HUES6 (cell line): ENCODE results near the gene CENPS.
"Not testable (repeated sequence)": the region's sequence is repeated elsewhere in the genome, so short reads cannot be mapped to it uniquely, and the experiment has no call there.

Experiments used
- H3K27ac ChIP-seq: 2 replicates; pipeline ENCODE4 v1.7.0; 2013; ENCODE audit warnings: low read depth, mild to moderate bottlenecking, low read length, inconsistent platforms
- H3K27me3 ChIP-seq: 2 replicates; pipeline ENCODE4 v1.6.1; 2013; ENCODE audit warnings: low read length; ENCODE audit not compliant: control insufficient read depth, insufficient read depth
- H3K36me3 ChIP-seq: 2 replicates; pipeline ENCODE4 v1.6.1; 2013; ENCODE audit warnings: low read length; ENCODE audit not compliant: control insufficient read depth, insufficient read depth
- H3K4me1 ChIP-seq: 2 replicates; pipeline ENCODE4 v1.6.1; 2013; ENCODE audit warnings: low read length; ENCODE audit not compliant: control insufficient read depth, insufficient read depth
- H3K4me3 ChIP-seq: 2 replicates; pipeline ENCODE4 v1.5.1; 2013; ENCODE audit warnings: low read depth, low read length
- H3K9ac ChIP-seq: one replicate; pipeline ENCODE4 v1.6.1; 2013; ENCODE audit warnings: mild to moderate bottlenecking, low read length
- H3K9me3 ChIP-seq: 2 replicates; pipeline ENCODE4 v1.6.1; 2013; ENCODE audit warnings: low read depth, low read length; ENCODE audit not compliant: control insufficient read depth, insufficient read depth

CENPS gene

GRCh38 chr1:10456661-10457060 is 26.4 kb downstream of the CENPS start:
- Histone ChIP-seq H3K9ac (no peak overlapping the region), H3K27ac (no peak overlapping the region), H3K9me3 (peaks cover 2% of the 10 kb centered on the region; the same call in 1 of the 2 replicates), H3K36me3 (peaks cover 35% of the 10 kb centered on the region), H3K4me3 (no peak overlapping the region), H3K27me3 (no peaks in the 10 kb centered on the region), H3K4me1 (peaks cover 2% of the 10 kb centered on the region)

GRCh38 chr1:10457462-10457861 is 27.2 kb downstream of the CENPS start:
- not testable (repeated sequence) for H3K4me3 ChIP-seq, H3K4me1 ChIP-seq, H3K9me3 ChIP-seq, H3K27ac ChIP-seq, H3K9ac ChIP-seq, H3K27me3 ChIP-seq
- H3K36me3 ChIP-seq: peaks cover 41% of the 10 kb centered on the region

- no peak overlapping the region for H3K9ac ChIP-seq
- no peak overlapping the region for H3K4me3 ChIP-seq
- H3K36me3 ChIP-seq: peaks cover 45% of the 10 kb centered on the region
- no peaks in the 10 kb centered on the region for H3K27me3 ChIP-seq
- peaks cover 2% of the 10 kb centered on the region; the same call in 1 of the 2 replicates for H3K9me3 ChIP-seq
- H3K27ac ChIP-seq: no peak overlapping the region
- H3K4me1 ChIP-seq: no peaks in the 10 kb centered on the region
Observed at GRCh38 chr1:10457875-10458274, 27.6 kb downstream of the CENPS start.

GRCh38 chr1:10459184-10459583 is 29.0 kb downstream of the CENPS start:
- Histone ChIP-seq H3K9ac (no peak overlapping the region), H3K4me3 (no peak overlapping the region), H3K9me3 (peaks cover 2% of the 10 kb centered on the region; the same call in 1 of the 2 replicates), H3K36me3 (peaks cover 55% of the 10 kb centered on the region), H3K27ac (no peak overlapping the region), H3K4me1 (no peaks in the 10 kb centered on the region), H3K27me3 (no peaks in the 10 kb centered on the region)

GRCh38 chr1:10467078-10467477 is 36.8 kb downstream of the CENPS start:
- Histone ChIP-seq H3K9me3 (no peaks in the 10 kb centered on the region), H3K4me3 (no peak overlapping the region), H3K27ac (no peak overlapping the region), H3K4me1 (0 out of 2 replicates have a peak, but pooled peaks cover 3% of the 10 kb centered on the region), H3K36me3 (peaks cover 76% of the 10 kb centered on the region), H3K9ac (no peak overlapping the region), H3K27me3 (no peaks in the 10 kb centered on the region)

GRCh38 chr1:10470043-10470442 is 39.8 kb downstream of the CENPS start:
- H3K27ac ChIP-seq: no peak overlapping the region
- H3K36me3 ChIP-seq: peaks cover 50% of the 10 kb centered on the region
- H3K9ac ChIP-seq: no peak overlapping the region
- 0 out of 2 replicates have a peak, but pooled peaks cover 6% of the 10 kb centered on the region for H3K4me1 ChIP-seq
- no peaks in the 10 kb centered on the region for H3K27me3 ChIP-seq
- H3K4me3 ChIP-seq: no peak overlapping the region
- no peaks in the 10 kb centered on the region for H3K9me3 ChIP-seq

- Histone ChIP-seq H3K4me3 (peak overlapping the region; percentile 87), H3K27ac (peak overlapping the region; percentile 11; the same call in 1 of the 2 replicates), H3K27me3 (no peaks in the 10 kb centered on the region), H3K9ac (peak overlapping the region; percentile 85), H3K36me3 (peaks cover 34% of the 10 kb centered on the region), H3K9me3 (no peaks in the 10 kb centered on the region), H3K4me1 (peaks cover 13% of the 10 kb centered on the region; the same call in 1 of the 2 replicates)
Observed at GRCh38 chr1:10471411-10472219, 41.4 kb downstream of the CENPS start.

- Histone ChIP-seq H3K4me1 (peaks cover 13% of the 10 kb centered on the region; the same call in 1 of the 2 replicates), H3K36me3 (peaks cover 26% of the 10 kb centered on the region), H3K9ac (peak within 1 kb of the TSS; percentile 85), H3K27me3 (no peaks in the 10 kb centered on the region), H3K27ac (peak within 1 kb of the TSS; percentile 11; the same call in 1 of the 2 replicates), H3K4me3 (peak within 1 kb of the TSS; percentile 87), H3K9me3 (no peaks in the 10 kb centered on the region)
Observed at GRCh38 chr1:10472220-10473144, 42.2 kb downstream of the CENPS start, which contains the start of gene DFFA. Gene DFFA, minus strand, starts transcription at chr1:10472529. Its CDS starts 71 bp downstream, at chr1:10472458.

- peaks cover 18% of the 10 kb centered on the region for H3K36me3 ChIP-seq
- H3K9me3 ChIP-seq: no peaks in the 10 kb centered on the region
- H3K9ac ChIP-seq: no peak overlapping the region
- peaks cover 13% of the 10 kb centered on the region; the same call in 1 of the 2 replicates for H3K4me1 ChIP-seq
- no peaks in the 10 kb centered on the region for H3K27me3 ChIP-seq
- H3K4me3 ChIP-seq: 0 out of 2 replicates have a peak overlapping the region, but pooled peaks have one; percentile 87
- H3K27ac ChIP-seq: no peak overlapping the region
Observed at GRCh38 chr1:10473145-10473765, 43.0 kb downstream of the CENPS start.

GRCh38 chr1:10474309-10474612 is 44.0 kb downstream of the CENPS start:
- not testable (repeated sequence) for H3K9ac ChIP-seq, H3K27me3 ChIP-seq, H3K9me3 ChIP-seq, H3K36me3 ChIP-seq, H3K27ac ChIP-seq
- H3K4me1 ChIP-seq: peaks cover 13% of the 10 kb centered on the region; the same call in 1 of the 2 replicates
- H3K4me3 ChIP-seq: peak overlapping the region; percentile 83; the same call in 1 of the 2 replicates
